Fibroblast of skin of right quadriceps (primary cell): ENCODE results near the gene GTPBP1.

Experiments
- DNase-seq: peaks from one replicate; pipeline ENCODE4 v3.0.0-alpha.2; 2013

The GTPBP1 gene

GRCh38 chr22:38704654-38705234, 1.0 kb upstream of the GTPBP1 start:
- no peak for DNase-seq

DNA sequence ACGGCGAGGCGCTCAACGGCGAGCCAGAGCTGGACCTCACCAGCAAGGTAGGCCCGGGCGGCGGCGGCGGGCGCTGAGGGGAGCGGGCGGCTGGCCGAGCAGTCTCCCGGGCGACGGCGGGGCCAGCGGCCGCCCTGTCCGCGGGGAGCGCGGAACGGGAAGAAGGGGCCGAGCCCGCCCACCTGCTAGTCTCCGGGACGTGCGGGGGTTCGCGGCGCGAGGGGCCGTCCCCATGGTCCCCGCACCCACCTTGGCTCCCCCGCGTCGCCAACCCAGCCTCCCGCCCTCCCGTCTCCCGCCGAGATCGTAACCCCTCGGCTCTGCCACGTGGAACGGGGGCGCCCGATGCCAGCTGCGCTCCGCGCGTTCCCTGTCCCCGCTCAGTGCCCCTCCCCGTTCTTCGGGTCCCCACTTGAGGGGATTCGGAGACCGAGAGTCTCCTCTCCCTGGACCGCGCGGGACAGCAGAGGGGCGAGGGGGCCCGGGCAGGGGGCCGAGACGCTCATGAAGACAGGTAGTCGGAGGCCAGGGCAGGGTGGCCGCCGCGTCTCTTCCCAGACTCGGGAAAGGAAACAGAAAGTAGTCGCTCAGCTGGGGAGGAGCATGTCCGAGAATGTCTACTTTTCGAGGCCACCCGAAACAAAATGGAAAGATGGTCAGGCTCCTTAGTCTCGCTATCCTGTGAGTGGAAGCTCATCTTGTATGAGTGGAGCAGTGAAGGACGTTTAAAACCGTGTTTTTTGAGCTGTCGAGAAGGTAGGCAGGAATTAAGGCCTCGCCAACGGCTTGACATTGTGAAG, 557 bp downstream of the GTPBP1 start:
- peak; percentile 19 for DNase-seq

DNA sequence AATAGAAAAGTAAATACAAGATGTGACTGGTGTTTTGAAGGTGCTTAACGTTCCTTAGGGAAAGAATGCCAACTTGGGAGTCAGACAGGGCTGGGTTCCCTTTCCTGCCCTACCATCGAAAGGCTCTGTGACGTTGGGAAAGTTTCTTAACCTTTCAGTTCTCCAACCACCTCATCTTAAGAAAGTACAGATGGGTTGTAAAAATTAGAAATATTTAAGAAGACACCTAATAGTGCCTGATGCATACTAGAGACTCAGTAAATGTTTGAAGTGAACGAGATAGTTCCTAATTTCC, 1.1 kb downstream of the GTPBP1 start:
- DNase-seq = no peak

- DNase-seq = no peak
These were observed 1.6 kb downstream of the GTPBP1 start for GRCh38 chr22:38707346-38707745.

DNA sequence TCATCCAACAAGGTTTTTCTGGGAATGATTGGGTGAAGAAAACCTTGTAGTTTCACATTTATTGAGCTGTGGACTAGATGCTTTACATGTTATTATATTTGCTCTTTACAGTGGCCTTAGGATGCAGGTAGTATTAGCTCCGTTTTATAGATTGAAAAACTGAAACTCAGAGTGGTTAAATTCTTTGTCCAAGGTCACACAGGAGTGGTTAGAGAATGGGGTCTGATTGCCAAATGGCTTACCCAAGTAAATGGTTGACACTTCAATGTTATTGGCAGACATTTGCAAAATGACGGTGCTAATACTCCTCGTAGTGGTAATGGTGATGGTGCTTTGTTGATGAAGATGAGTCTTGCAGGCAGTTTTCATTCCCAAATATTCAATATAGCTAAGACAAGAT, 2.2 kb downstream of the GTPBP1 start:
- DNase-seq = no peak

DNA sequence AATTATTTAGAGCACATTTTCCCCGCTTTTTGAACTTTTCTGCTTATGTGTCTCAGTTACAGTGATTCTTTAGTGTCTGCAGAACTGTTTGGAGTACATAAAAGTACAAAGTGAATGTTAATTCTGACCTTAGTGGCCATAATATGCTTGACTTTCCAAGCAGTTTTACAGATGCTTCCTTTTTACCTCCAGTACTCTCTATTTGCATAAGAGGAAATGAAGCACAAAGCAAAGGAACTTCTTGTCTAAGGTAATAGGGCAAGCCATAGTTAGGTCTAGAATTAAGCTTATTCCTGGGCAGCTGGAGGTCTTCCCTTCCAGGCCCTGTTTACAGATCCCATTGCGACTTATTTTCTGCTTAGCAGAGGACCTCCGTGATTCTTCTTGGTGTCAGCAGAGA, 3.6 kb downstream of the GTPBP1 start:
- no peak for DNase-seq

DNA sequence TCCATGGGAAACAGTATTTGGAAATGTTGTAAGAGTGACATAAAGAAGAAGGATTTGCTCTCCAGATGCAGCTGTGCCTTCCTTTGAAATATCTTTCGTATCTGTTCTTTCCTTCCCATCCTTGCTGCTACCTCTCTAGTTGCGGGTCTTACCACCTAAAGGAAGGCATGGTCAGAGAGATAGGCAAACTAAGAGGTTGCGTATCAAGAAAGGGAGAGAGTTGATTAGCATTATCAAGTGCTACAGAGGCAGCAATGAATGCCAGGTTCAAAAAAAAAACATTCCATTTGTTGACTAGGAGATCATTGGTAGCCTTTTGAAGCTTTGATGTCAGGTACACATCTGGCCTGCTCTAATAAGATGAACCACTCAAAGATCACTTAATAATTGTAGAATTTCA, 4.6 kb downstream of the GTPBP1 start:
- no peak for DNase-seq

GRCh38 chr22:38710866-38711265, 5.1 kb downstream of the GTPBP1 start:
- DNase-seq = no peak

- no peak for DNase-seq
These were observed 6.9 kb downstream of the GTPBP1 start for GRCh38 chr22:38712486-38713207.

DNA sequence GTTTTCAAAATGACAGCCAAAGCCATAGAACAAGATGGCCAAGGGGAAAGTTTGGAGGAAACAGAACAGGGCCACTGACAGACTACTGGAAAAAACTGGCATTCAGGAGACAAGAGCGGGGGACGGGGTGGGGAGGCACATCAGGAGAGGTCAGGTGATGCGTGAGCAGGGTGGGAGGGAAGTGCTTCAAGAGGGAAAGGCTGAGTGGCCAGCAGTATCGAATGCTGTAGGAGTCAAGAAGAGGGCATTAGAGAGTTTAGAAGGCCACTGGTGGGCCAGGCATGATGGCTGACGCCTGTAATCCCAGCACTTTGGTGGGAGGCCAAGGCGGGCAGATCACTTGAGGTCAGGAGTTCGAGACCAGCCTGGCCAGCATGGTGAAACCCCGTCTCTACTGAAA, 8.2 kb downstream of the GTPBP1 start:
- DNase-seq = no peak

DNA sequence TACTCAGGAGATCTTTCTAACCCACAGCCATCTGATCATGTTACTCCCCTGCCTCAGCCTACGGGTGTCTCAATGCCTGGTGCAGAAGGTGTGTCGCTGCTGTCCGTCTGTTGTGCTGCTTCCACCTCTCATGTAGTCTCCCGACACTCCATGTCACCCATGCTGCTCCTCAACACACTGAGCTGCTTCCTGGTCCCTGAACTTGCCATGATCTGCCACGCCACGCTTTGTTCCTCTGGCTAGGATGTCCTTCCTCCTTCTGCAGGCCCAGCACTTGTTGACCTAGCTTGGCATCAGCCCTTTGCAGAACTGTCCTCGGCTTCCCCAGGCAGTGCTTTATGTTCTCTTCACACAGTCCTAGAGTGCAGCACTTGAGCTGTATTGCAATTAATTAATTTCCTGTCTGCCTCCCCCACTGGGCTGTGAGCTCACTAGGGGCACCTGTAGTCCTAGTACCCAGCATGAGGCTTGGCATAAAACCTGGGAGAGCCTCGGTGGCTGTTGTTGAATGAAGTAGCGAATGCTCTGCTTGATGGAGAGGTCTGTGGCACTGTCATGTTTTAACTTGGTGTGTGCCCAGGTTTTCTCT, 9.5 kb downstream of the GTPBP1 start:
- no peak for DNase-seq

DNA sequence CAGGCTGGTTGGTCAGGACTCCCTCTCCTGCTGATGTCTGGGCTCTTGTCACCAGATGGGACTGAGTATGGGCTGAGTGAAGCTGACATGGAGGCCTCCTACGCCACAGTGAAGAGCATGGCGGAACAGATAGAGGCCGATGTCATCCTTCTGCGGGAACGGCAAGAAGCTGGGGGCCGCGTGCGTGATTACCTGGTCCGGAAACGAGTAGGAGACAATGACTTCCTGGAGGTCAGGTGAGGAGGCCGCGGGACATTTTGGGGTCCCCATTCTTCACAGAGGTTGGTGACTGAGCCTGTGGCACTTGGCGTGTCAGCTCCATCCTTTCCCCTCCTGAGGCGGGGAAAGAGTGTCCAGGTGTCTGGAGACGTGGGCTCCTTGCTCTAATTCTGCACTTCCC, 10.1 kb downstream of the GTPBP1 start:
- DNase-seq = no peak

GRCh38 chr22:38716271-38716670, 10.5 kb downstream of the GTPBP1 start:
- DNase-seq = no peak

DNA sequence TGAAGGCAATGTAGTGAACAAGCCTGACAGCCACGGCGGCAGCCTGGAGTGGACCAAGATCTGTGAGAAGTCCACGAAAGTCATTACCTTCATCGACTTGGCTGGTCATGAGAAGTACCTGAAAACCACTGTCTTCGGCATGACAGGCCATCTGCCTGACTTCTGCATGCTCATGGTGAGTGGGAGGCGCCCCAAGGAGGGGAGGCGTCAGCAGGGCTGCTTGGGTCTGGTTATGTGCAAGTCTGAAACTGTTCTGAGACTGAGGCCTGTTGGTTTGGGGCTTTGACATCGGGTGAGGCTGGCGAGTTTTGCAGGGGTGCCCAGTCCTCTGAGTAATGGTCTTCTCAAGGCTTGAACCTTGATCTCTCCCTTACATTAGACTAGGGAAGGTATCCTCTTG, 11.1 kb downstream of the GTPBP1 start:
- DNase-seq = no peak

DNA sequence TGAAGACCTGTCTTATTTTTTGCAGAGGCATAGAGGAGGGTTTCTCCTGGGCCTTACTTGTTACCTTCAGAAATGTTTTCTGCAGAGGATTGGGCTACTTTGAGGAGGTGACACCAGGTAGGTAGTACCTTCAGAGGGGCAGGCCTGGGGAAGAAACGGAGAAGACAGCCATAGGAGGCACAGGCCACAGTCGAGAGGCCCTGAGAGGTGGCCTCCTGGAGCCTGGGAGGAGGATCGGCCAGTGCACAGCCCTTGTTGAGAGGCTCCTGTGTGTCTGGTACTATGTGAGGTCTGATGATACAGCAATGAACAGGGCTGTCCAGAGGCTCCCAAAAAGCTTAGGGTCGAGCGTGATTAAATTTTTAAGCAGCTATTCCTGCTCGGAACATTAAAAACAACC, 11.5 kb downstream of the GTPBP1 start:
- no peak for DNase-seq

- peak; percentile 61 for DNase-seq
These were observed 12.7 kb downstream of the GTPBP1 start for GRCh38 chr22:38718414-38718813.

DNA sequence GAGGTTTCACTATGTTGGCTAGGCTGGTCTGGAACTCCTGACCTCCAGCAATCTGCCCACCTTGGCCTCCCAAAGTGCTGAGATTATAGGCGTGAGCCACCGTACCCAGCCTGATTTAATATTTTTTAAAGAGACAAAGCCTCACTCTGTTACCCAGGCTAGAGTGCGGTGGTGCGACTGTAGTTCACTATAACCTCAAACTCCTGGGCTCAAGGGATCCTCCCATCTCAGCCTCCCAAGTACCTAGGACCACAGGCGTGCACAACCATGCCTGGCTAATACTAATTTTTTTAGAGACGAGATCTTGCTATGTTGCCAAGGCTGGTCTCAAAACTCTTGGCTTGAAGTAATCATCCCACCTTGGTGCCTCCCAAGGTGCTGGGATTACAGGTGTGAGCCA, 13.5 kb downstream of the GTPBP1 start:
- DNase-seq = no peak

- DNase-seq = no peak
These were observed 14.6 kb downstream of the GTPBP1 start for GRCh38 chr22:38720350-38720749.

DNA sequence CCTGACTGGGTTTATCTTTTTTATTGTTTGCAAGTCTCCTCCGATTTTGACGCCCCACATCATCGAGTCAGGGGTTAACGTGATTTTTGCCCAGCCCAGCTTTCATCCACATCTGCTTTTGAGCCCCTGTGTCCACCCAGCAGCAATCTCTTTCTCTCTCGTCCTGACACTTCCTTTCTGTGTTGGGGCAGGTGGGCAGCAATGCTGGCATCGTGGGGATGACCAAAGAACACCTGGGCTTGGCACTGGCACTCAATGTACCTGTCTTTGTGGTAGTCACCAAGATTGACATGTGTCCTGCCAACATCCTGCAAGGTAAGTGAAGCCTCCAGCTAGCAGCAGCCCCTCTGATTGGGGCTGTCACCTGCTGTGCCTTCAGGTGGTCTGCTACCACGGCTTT, 15.8 kb downstream of the GTPBP1 start:
- DNase-seq = no peak

DNA sequence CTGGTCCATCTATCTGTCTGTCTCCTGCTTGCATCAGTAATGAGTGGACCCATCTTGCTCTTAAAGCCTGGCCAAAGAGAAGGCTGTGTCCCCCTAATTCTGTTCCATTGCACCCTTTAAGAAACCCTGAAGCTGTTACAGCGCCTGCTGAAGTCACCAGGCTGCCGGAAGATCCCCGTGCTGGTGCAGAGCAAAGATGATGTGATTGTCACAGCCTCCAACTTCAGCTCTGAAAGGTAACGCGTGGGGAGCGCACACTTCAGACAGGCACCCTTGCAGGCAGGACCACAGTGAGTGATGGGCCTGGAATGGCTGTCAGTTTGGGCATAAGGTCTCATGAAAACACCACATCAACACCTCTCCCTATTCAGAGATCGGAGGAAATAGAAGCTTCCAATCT, 18.4 kb downstream of the GTPBP1 start:
- no peak for DNase-seq

- DNase-seq = no peak
These were observed 19.3 kb downstream of the GTPBP1 start for GRCh38 chr22:38724926-38725571.

DNA sequence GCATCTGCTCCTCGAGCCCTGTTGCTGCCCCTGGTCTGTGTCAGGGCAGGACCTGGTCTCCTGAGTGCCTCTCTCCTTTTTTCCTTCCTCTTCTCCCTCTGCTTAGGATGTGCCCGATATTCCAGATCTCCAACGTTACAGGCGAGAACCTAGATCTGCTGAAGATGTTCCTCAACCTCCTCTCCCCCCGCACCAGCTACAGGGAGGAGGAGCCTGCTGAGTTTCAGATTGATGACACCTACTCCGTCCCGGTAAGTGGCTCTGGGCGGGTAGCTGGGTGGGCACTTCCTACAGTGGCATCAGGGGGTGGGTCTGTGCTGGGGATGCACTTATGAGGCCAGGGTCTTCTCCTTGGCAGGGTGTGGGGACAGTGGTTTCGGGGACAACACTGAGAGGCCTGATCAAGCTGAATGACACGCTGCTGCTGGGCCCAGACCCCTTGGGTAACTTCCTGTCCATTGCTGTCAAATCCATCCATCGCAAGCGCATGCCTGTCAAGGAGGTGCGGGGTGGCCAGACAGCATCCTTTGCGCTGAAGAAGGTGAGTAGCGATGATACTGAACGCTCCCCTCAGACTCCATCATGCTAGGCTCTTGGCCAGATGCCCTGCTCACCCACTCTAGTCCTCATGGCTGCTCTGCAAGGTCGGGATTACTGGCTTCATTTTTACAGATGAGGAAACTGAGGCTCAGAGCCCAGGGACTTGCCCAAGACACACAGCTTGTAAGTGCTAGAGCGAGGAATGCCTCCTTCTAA, 20.3 kb downstream of the GTPBP1 start:
- no peak for DNase-seq

DNA sequence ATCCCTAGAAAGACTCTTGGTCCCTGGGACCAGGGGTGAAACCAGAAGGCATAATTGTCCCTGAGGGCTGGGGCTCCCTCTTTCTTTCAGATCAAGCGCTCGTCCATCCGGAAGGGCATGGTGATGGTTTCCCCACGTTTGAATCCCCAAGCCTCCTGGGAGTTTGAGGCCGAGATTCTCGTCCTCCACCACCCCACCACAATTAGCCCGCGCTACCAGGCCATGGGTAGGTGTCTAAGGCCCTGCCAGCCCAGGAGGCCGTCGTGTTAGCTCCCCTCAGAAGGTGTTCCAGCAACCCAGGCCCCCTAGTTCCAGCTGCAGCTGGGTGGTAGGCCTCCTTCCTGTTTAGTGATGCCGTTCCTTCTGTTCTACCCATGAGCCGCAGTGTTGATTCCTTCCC, 21.4 kb downstream of the GTPBP1 start:
- no peak for DNase-seq
